Activated T-cell treated with anti-CD3 and anti-CD28 coated beads, Interleukin-2, amount 50 U/mL, for 1 hour (primary cell): Measurements from ENCODE around the gene GTF3C4.

Experiments
- DNase-seq: peaks from one replicate; pipeline ENCODE4 v3.0.0-alpha.2; 2020

Gene GTF3C4

DNA sequence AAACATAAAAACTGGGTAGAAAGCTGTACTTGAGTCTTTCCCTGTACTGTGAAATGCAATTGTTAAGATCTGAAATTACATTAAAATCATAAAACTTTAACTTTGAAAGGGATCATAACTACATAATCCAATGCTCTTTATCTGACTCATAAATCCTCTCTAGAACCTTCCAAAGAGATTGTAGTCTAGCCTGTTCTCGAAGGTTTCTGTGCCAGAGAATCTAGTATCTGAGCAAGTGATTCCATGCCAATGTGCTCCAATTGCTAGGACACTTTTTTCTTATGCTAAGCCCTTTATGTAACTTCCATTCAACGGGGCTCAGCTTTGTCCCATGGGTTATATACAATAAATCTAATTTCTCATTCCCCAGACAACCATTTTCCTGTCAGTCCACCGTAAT lies 21.6 kb upstream of the GTF3C4 start:
- DNase-seq: no peak

DNA sequence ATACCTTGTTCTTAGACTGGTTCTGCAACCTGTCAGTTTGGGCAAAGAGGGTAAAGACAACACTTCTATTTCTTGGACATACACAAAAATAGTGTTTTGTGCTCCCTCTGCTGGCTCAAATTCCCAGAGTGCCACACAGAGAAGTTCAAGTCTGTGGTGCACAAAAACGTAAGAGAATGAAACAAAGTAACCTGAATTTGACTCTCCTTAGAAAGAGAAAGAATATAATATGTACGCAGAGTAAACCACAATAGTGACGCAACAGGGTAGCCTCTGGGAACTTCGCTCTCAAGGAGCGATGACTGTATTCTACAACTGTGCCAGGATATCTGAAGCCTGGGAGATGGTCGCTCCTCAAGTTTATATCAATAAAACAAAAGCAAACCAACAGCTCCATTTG lies 19.0 kb upstream of the GTF3C4 start:
- DNase-seq: no peak

DNA sequence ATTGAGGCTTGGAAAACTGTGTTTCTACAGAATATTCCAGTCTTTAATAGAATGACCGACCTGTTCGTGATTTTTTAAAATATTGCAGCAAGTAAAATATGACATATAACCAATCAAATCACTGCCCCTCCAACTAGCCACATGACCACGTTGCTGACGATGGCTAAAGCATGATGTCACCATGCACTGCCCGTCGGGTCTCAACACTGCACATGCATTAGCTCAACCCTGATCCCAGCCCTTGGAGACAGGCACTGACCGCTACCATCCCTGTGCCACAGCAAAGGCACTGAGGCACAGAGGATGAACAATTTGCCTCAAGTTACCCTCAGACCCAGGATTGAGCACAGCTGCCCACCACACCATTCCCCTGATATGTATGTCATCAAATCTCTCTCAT lies 14.0 kb upstream of the GTF3C4 start:
- DNase-seq: no peak

DNA sequence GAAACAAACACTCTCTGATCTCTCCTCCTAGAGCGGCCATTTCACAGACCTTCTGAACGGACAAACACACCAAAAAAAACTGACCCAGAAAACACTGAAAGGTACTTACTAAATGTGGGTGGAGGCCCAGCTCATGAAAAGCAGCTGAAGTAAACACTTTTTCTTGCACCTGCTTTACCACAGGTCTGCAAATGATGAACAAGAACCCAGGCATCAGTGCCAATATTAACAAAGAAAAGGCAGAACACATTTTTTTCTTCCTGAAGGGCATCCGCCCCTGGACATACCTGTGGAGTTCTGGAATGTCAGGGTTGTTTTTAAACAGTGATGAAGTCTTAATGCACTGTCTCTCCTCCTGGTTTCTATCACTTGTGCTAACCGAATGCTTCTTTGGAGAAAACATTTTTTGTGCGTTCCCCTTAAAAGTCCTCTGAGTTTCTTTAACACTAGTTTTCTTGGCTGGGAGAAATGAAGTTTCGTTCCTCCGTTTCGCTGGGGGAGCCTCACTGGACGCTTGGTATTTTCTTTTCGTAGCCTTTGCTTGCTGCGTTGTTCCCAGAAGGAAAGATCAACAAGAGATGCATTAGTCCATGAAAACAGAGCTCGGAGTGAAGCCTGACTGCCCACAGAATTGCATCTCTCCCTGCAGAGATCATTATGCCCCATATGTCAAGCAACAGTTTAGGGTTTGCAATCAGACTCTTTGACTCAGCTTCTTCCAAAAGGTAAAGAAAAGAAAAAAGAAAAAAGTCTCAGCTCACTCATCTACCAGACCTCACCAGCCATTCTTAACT lies 7.9 kb upstream of the GTF3C4 start:
- DNase-seq: no peak

DNA sequence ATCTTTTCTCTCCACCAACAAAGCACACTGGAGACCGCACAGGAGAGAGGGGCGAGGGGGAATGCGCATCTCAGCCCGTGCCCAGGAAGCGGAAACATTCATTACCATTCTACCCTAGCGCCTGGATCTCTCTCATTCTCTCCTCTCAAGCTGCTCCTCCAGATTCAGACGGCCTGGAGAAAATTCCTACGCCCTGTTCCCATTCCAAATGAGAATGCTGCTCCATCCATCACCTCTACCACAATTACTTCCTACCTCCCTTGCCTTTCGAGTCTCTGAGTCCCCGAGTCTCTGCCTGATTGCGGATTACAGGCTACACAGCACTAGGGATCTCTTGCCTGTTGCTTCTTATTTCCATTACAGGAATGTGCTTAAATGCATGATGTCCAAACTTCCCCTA lies 7.1 kb upstream of the GTF3C4 start:
- no peak for DNase-seq

DNA sequence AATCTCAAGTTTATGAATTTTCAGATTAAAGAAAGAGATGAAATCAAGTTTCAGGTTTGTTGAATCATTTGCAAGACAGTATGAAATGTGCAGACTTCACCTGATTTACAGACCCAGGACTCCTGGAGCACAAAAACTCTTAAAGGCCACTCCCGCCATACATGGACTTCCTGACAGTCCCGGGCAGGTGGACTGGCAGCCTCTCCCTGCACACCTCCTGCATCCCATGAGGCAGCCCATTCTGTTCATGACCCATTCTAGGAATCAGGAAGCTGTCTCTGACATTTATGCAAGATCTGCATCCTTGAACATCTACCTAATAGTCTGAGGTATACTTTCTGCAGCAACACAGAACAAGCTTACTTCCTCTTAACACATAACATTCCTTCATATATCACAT lies 6.4 kb upstream of the GTF3C4 start:
- no peak for DNase-seq

DNA sequence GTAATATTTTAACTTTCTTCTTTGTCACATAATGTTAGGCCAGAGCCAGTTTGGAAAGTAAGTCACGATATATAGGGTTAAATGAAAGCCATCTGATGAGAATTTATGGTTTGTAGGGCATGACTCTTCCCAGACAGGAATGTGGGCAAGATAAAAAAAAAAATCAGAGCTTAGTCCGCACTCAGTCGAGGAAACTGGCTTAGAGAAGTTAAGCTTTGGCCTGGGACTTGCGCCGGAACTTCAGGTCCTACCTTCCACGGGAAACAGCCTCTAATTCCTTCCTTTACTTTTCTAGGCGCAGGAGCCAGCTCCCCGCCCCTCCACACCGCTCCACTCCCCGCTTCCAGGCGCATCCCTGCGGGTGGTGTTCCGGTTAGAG lies 956 bp upstream of the GTF3C4 start:
- no peak for DNase-seq

DNA sequence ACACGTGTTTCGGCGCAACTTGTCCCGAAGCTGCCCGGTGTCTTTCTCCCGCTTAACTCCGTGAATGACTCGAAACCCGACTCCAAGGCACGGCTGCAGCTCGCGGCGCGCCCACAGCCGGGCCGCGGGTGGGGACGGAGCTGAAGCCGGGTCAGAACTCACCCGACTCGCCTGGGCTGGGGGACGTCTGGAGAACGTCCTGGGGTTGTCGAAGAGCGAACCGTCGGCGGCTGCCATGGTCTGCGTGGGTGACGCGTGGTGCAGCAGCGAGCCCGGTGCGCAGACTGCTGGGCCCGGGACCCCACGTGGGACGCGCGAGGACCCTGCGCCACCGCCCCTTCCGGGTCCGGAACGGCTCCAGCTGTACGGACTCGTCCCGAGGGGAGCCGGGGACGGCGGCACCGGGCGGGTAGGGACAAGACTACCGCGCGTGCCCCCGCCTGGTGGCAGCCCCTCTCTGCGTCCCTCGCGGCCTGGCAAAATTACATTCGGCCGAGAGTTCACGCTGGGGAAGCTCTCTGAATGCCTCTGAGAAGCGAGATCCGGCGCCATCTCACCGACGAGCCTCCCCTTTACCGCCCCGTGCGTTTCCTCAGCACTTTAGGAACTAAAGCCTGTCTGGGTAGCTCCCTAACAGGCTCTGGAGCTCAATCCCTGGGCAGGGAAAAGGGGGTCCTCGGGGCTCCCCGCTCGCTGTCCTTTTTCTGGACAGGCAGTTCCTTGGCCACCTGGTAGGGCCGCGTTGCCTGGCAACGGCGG lies 387 bp upstream of the GTF3C4 start, which contains the start of gene DDX31:
Gene DDX31 (minus strand): TSS at position 286 of the 759 bp plus-strand sequence. CDS start 49 bp downstream, at position 237.
- DNase-seq: peak; percentile 91

DNA sequence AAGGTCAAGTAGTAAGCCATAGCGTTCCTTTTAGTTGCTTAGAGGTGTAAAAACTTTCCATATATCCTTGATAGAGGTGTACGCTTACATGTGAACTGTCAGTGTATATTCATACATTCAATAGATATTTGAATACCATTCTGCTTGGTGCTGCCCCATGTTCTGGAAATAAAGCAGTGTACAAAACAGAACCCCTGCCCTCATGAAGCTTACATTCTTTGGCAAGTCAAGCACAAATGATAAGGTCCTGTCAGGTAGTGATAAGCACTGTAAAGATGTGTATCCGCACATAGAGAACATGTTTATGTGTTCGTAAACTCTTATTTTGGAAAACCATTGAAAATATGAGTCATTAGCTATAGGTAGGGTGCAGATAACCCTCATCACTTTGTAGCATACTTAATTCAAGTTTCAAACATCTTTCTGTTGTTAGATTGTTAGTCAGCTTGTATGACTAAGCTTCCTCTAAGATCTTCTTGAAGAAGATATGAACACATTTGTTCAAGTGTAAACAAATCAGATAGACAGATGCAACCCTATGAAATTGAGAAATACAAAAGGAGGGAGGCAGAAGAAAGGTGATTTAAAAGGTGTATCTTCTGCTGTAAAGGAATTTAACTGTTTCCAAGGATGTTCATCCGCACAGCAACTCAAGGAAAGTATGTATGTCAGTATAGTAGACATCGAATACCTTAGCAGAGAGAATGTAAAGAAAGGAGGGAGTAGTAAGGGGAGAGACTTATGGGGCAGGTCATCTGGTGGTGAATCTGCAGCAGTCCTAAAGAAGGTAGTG lies 1.6 kb downstream of the GTF3C4 start:
- DNase-seq: no peak

DNA sequence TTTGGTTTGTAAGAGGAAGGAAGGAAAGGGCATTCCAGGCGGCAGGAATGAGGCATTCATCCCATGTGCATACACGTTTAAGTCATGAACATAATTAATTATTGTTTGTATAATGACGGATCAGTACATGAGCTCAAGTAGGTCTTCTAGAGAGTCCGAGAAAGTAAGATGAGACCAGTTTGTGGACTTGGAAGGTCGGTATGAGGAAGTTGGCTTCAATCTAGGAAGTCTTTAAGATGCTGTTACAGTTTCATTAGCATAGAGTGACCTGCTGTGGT lies 2.1 kb downstream of the GTF3C4 start:
- DNase-seq: no peak

DNA sequence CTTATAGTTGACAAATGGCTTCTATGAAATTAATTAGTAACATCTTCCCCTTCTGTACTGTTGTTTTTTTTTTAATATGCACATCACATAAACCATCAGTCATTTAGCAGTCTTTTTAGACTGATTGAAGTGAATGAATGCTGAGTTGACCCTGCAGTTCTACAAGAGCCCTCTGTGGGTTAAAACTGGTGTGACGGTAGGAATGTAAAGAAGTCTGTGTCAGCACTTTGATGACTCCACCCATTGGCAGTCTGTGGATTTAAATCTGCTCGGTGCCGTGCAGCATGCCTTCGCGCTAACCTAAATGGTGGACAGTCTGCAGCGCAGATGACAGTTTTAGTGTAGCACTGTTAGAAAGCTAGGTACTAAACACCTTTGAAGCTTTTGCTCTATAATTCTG lies 3.1 kb downstream of the GTF3C4 start:
- no peak for DNase-seq

DNA sequence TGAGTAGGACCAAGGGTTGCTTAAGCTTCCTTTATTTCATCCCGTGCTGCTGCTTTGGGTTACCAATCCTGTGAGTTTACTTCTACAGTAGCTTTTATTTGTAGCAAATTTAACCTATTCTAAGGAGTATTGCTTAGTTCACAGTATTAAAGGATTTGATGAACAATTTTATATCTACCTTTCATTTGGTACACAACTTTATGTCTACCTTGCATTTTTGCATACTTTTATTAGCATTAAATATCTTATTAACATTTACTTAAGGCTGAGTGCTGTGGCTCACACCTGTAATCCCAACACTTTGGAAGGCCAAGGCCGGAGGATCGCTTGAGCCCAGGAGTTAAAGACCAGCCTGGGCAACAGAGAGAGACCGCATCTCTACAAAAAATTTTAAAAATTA lies 4.2 kb downstream of the GTF3C4 start:
- no peak for DNase-seq

DNA sequence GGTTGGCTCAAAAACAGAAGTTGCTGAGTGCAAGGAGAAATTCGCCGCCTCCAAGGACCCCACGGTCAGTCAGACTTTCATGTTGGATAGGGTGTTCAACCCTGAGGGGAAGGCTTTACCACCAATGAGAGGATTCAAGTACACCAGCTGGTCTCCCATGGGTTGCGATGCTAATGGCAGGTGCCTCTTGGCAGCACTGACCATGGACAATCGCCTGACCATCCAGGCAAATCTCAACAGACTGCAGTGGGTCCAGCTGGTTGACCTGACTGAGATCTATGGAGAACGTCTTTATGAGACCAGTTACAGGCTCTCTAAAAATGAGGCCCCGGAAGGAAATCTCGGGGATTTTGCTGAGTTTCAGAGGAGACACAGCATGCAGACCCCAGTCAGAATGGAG lies 7.7 kb downstream of the GTF3C4 start:
- DNase-seq: no peak

DNA sequence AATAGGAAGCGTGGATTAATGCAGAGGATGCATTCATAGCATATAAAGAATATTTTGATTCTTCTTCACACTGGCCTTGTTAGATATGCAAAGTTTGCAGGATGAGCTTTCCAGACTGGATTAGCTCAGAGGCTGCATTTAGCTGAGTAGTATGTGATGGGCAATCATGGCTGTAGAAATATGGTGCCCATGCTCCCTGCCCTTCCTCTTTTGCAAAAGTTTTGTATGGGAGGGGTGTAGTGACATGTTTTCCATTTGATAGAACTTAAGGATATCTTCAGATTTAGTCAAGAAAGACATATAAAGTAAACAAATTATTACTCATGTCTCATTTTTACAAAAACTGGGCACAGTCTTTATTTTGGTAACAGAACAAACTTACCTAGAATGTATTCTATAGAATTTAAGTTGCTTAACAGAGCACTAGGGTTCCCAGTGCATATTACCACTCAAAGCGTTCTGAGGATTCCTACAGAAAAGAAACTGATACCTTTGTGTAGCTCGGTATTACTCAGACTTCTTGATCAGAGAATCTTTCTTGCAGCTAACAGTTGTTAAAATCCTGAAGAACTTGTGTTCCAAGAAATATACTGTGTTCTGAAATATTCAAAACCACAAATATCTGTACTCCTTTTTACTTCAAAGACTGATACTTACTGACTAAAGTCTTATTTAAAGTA lies 9.8 kb downstream of the GTF3C4 start:
- DNase-seq: no peak

DNA sequence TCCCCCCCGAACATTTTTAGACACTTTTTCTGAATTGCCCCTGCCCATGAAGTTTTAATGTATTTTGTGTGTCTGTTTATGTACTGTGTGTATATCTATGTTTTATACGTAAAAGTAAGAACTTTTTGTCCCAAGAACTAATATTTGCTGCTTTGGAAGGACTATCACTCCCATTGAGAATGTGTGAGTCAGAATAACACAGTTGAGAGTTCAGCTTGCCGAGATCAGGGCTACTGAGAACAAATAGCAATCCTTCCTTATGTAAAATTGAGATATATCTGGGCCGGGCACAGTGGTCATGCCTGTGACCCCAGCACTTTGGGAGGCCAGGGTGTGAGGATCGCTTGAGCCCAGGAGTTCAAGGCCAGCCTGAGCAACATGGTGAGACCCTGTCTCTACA lies 11.3 kb downstream of the GTF3C4 start:
- DNase-seq: no peak

DNA sequence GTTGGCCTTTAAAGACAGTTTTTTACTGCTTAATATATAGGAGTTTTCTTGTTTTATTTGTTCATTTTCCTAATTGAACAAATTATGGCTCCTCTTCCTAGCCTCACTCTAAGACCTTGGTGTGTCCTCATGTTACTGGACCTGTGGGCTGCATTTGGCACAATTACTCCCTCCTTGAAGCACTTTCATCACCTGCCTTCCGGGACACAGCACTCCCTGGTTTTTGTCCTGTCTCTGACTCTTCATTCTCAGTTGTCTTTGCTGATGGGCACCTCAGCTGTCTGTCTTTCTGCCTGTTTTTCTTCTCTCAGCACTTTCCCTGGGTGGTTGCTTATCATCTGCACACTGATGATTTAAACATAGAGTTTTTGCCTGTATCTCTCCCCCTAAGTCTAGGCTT lies 13.6 kb downstream of the GTF3C4 start:
- DNase-seq: no peak

DNA sequence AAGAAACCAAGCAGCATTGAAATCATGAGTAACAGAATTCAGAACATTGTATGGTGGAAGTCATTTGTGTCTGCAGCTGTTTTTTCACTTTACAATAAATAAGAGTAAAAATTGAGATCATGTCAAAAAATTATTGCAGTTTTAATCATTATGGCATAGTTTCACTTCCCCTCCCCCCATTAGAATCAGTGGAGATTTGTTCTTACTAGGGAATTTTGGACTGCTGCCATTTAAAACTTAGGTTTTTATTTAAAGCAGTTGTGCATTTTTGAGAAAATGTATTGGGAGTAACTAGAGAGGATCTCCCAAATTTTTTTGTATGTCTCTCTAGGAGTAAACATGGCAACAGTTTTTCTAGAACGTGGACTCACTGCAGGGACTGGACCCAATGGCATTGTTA lies 20.4 kb downstream of the GTF3C4 start:
- DNase-seq: no peak

DNA sequence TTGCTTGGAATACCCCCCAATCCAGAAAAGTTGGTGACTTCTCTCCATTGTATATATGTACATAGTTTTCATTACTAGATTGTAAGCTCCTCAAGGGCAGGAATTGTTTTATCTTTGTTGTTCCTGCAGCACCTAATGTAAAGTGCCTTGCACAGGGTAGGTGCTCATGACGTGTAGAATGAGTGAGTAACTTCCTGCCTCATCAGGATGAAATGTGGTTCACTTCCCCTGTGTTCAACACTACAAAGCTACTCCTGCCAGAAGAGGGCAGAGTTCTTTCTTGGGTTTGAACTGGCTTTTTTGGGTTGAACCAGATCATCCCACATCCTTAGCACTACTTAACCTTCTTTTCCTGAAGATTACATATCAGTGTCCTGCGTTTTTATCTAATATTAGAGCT lies 23.9 kb downstream of the GTF3C4 start:
- no peak for DNase-seq

DNA sequence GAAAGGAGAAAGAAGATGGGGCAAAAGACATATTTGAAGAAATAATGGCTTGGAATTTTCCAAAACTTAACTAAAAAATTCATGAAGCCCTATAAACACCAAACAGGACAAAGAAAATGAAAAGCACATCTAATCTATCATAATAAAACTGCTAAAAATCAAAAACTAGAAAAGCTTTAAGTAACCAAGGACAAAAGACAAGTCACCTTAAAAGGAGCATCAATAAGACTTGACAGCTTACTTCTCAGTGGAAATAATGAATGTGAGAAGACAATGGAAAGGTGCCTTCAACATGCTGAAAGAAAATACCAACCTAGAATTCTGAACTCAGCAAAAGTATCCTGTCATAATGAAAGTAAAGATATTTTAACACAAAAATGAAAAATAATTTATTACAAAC lies 27.0 kb downstream of the GTF3C4 start:
- DNase-seq: no peak

DNA sequence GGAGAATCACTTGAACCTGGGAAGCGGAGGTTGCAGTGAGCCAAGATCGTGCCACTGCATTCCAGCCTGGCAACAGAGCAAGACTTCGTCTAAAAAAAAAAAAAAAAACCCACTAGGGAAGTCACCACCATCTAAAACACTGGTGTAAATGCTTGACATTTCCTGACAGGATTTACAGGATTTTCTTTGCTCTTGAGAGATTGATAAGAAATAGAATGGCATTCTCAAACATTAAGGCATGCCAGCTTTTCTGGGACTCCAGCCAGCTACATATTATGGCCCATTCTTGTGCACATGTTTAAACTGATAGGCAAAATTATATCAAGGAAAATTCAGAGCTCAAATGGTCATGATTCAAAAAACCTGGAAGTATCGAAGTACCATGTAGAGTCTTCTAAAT lies 28.7 kb downstream of the GTF3C4 start:
- no peak for DNase-seq

DNA sequence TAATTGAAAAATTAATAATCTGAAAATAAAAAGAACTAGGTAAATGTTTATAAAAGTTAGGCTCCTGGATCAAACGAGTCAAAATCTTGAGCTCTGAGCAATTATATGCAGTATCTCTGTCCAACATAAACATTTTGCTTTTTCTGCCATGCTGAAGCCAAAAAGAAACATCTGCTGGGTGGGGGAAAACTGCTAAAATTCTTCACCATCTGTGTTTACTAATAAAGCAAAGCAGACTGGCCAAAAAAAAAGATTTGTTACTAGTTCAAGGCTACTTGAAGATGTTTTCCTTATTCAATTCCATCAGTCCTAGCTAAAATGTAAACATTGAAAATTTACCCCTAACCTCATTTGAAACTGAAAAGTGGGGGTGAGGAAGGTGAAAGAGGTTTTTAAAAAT lies 29.7 kb downstream of the GTF3C4 start:
- DNase-seq: no peak

DNA sequence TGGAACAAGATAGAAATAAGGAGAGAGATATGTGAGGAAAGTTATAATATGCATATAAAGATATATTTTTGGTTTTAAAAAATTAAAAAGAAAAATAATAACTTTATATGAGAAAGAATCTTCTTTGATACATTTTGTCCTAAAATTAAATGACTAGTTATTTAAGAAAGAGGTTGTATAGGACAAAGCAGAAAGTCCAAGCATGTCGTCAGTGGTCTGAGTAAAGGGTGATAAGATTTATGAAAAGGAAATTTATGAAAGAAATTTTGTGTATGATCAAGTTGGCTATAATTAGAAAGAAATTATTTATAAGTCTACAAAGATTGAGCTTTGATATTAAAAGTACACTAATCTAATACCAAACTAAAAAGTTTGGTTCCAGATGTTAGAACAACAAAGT lies 32.0 kb downstream of the GTF3C4 start:
- no peak for DNase-seq

DNA sequence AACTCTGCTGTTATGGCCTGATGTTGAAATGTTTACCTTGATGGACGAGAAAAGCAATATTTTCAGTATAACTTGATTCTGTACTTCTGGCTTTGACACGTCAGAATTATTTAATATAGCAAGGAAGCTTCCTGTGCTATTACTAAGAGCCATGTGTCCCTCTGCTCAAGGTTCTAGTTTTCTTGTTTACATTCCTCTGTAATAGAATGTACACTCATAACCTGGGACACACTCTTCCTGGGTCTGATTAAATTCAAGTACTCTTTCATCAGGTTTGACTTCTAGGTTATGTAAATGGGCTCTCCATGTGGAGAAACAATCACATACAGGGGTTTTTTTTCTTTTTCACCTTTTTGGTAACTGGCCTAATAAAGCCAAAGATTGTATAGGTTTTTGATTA lies 33.1 kb downstream of the GTF3C4 start:
- no peak for DNase-seq
